Measurements from ENCODE around the gene UBL7.

The UBL7 gene

GRCh38 chr15:74411686-74412085 is 49.3 kb downstream of the UBL7 start:
- no peak for DNase-seq (ENCODE audit: low spot score)
- Histone ChIP-seq H3K27ac (no peak overlapping the region), H3K4me3 (no peak overlapping the region)
- no peak for TF ChIP-seq CTCF (IDR thresholded peaks at IDR 0.05)

GRCh38 chr15:74410502-74410901 is 50.5 kb downstream of the UBL7 start:
- no peak for DNase-seq (ENCODE audit: low spot score)
- Histone ChIP-seq H3K4me3 (no peak overlapping the region), H3K27ac (no peak overlapping the region)
- no peak for TF ChIP-seq CTCF (IDR thresholded peaks at IDR 0.05)

DNA sequence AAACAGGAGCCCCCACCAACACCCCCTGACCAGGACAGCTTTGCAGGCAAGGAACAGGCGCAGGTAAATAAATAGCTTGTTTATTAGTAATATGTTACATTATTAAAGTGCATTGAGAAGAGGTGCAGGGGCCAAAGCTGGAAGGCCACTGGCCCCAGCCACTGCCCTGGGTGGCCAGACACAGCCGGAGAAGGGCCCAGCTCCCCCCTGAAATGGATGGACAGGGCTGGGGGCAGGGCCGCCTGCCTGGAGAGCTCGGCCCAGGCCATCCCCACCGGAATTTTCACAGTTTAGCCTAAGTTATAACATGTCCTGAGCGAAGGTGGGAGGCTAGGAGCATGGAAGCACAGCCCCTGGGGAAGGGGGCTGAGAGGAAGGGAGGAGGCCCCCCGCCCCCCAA is 51.7 kb downstream of the UBL7 start:
- no peak for TF ChIP-seq CTCF (IDR thresholded peaks at IDR 0.05)
- H3K27ac ChIP-seq = no peak overlapping the region
- no peak overlapping the region for H3K4me3 ChIP-seq
- no peak for DNase-seq (ENCODE audit: low spot score)

DNA sequence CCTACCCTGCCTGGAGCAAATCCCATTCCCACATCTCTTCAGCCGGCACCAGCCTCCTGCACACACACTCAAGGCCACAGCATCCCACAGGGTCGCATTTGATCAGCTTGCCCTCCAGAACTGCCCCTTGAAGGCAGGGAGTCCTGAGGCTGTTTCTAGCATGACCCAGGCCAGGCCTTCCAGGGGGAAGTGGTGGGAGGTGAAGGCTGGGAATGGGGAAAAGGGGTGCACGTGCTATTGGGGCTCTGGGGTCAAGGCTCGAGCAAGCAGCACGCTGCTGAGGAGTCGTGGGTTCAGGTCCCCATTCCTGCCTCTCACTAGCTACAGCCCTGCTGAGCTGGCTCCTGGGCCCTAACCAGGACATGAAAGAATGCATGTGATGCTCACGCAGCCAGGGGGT is 52.1 kb downstream of the UBL7 start:
- no peak overlapping the region for H3K4me3 ChIP-seq
- DNase-seq (ENCODE audit: low spot score) = no peak
- no peak overlapping the region for H3K27ac ChIP-seq
- no peak for TF ChIP-seq CTCF (IDR thresholded peaks at IDR 0.05)

- DNase-seq (ENCODE audit: low spot score) = no peak
- Histone ChIP-seq H3K27ac (no peak overlapping the region), H3K4me3 (no peak overlapping the region)
- no peak for TF ChIP-seq CTCF (IDR thresholded peaks at IDR 0.05)
These were observed 52.6 kb downstream of the UBL7 start for GRCh38 chr15:74408385-74408784.

- Histone ChIP-seq H3K4me3 (no peak overlapping the region), H3K27ac (no peak overlapping the region)
- TF ChIP-seq CTCF (IDR thresholded peaks at IDR 0.05) = no peak
- no peak for DNase-seq (ENCODE audit: low spot score)
These were observed 53.8 kb downstream of the UBL7 start for GRCh38 chr15:74406992-74407705.

DNA sequence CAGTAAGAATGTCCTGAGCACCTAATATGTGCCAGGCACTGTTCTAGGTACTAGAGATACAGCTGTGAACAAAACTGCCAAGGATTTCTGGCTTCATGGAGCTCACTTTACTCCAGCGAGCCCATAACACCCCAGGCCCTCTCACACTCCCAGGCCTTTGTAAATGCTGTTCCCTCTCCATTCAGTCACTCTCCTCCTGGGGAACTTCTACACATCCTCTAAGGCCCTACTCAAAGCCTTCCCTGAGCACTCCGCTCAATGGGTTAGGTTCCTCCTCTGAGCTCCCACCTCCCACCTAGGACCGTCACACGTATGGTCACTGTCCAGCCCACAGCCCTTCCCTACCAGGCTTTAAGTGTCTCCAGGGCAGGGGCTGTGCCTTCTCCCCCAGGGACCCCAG is 54.4 kb downstream of the UBL7 start:
- no peak for TF ChIP-seq CTCF (IDR thresholded peaks at IDR 0.05)
- H3K4me3 ChIP-seq = no peak overlapping the region
- no peak for DNase-seq (ENCODE audit: low spot score)
- no peak overlapping the region for H3K27ac ChIP-seq
